Pulmonary artery endothelial cell (primary cell): Measurements from ENCODE around the gene ZNF200. TPM values are rescaled to one million over a fixed set of nuclear protein-coding genes. Genes with fewer than 3 reads are reported as not detected.
"Not testable (repeated sequence)": the region's sequence is repeated elsewhere in the genome, so short reads cannot be mapped to it uniquely, and the experiment has no call there.

Experiments
- DNase-seq: peaks from one replicate; pipeline ENCODE4 v3.0.0-alpha.2; 2011; ENCODE audit warnings: low read depth, low spot score
- total RNA-seq: library from RNA; depleted of rRNA; stranded (reverse); fragments of >200 nt; gene quantifications from 2 replicates; pipeline ENCODE4 v1.2.3, GENCODE V29; 2014

ZNF200 gene
- total RNA-seq, 1 donor from 2014 or later: 10.6 TPM

GRCh38 chr16:3198334-3199072 lies 36.5 kb downstream of the ZNF200 start:
- no peak for DNase-seq

DNA sequence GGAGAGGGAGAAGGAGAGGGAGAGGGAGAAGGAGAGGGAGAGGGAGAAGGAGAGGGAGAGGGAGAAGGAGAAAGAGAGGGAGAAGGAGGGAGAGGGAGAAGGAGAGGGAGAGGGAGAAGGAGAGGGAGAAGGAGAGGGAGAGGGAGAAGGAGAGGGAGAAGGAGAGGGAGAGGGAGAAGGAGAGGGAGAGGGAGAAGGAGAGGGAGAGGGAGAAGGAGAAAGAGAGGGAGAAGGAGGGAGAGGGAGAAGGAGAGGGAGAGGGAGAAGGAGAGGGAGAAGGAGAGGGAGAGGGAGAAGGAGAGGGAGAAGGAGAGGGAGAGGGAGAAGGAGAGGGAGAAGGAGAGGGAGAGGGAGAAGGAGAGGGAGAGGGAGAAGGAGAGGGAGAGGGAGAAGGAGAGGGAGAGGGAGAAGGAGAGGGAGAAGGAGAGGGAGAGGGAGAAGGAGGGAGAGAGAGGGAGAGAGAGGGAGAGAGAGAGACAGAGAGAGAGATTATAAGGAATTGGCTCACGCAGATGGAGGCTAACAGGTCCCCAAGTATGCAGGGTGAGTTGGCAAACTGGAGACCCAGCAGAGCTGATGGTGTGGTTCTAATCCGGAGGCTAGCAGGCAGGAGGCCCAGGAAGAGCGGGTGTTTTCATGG lies 37.1 kb downstream of the ZNF200 start:
- DNase-seq: not testable (repeated sequence)

DNA sequence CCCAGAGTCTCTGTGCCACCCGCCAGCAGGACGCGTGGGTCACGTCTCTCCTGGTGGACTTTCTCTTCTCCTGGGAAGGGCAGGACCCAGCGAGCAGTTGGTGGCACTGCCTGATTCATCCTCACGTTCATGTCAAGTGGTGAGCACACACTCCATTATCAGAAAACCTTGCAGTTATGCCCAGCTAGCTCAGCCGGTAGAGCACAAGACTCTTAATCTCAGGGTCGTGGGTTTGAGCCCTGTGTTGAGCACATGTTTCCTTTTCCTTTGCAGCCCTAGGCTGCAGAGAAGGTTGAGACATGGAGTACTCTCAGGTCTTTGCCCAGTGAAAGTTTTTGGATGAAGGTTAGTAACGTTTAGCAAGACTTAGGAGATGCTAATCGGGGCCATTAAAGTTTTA lies 39.0 kb downstream of the ZNF200 start:
- no peak for DNase-seq

DNA sequence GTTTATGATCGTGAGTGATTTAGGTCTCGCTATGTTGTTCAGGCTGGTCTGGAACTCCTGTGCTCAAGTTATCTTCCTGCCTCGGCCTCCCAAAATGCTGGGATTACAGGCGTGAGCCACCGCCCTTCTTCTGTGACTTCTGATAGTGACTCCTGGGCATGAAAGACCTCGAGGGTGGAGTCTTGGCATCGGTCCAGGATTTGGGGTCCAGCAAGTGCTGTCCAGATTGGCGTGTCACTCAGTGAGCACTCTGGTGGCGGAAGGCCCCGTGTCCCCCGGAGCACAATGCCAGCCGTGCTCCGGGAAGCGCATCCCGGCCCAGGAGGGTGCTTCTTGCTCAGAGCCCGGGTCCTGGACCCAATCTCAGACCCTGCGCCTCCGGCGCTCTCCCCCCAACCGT lies 40.2 kb downstream of the ZNF200 start:
- no peak for DNase-seq

DNA sequence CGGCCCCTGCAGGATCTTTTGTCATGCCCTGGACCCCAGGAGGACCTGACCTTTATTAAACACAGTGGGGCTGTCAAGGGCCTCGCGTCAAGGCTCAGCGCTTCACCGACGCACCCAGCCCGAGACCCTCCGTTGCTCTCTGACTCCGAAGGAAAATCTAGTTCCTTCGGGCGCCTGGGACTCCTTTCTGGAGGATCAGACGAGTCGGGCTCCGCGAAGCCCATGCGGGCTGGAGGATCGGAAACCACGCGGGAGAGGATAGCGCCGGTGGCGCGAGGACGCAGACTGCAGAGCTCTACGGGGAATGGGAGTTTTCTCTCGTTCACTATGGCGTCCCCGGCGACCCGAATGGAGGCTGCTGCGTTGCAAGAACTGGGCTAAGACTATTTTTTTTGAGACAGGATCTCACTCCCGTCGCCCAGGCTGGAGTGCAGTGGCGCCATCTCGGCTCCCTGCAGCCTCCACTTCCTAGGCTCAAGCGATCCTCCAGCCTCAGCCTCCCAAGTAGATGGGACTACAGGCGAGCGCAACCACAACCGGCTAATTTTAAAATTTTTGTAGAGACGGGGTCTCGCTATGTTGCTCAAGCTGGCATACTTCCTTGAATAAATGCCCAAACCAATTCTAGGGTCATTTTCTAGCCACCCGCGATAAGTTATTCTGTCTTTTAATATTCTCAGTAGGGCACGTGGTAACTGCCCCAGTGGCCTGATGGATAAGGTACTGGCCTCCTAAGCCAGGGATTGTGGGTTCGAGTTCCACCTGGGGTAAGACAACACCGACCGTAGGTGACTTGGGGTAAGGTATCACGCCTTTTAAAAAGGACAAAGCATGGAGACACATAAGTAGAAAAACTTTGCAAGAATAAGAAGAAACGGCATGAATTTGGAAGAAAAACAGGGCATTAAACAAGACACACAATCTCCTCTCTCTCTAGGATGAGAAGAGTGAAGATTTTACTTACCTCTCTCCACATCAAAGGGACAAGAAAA lies 41.4 kb downstream of the ZNF200 start:
- DNase-seq: no peak

DNA sequence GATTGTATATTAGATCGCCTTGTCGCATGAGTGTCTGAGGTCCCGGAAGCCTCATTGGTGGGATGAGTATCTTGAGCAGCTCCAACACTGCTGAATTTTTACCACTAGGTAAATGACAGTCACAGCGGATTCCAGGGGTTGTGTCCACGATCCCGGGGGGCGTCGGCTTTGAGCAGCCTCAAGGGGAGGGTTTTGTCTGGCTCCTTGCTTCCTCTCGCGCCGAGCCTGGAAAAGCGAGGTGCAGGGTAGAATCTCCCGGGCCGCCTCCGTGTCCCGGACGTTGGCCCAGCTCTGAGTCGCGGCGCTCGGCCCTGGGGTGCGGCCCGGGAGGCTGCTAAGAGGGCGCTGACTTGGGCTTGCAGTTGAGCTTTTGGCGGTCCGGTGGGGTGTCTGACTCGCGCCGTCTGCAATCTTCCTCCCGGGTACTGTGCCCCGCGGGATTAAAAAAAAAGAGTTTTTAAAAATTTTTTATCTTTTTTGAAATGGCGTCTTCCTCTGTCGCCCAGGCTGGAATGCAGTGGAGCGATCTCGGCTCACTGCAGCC lies 42.4 kb downstream of the ZNF200 start:
- DNase-seq: no peak

- no peak for DNase-seq
Measured at GRCh38 chr16:3190949-3191353, 44.0 kb downstream of the ZNF200 start.

- no peak for DNase-seq
Measured at GRCh38 chr16:3189869-3190268, 45.1 kb downstream of the ZNF200 start.

GRCh38 chr16:3188925-3189825 lies 45.8 kb downstream of the ZNF200 start:
- DNase-seq: no peak

- DNase-seq: no peak
Measured at GRCh38 chr16:3188675-3188924, 46.4 kb downstream of the ZNF200 start.

DNA sequence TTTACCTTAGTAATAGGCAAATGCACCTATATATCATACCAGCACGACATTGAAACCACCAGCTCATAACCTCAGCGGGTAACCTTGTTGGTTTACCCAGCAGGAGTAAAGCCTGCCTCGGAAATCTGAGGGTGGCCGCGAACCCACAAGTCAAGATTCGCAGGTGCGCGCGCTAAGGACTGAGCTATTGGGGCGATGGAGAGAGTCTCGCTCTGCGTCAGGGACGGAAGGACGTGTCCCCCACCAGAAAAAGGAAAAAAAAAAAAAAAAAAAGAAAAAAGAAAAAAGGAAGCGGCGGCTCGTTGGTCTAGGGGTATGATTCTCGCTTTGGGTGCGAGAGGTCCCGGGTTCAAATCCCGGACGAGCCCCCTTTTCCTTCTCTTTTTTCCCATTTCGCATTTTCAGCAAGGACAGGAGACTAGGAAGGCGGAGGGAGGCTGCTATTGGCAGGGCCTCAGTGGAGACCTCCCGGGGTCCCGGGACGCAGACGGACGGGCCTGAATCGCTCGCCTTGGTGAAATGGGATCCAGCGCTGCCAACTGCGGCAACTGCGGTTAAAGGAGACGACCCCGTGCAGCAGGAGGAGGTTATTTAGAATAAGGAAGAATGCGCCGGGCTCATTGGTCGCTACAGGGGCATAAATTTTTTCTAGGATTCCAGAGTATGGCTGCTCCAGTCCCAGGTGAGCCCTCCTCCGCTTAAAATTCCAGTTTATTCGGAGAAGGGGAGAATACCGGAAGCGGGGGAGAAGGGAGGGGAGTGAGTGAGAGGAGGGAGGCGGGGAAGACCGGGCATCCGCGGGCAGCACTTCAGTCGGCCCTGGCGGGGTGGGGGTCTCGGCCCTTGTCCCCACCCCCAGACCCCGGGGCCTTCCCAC lies 46.9 kb downstream of the ZNF200 start, which contains the start of gene OR1F1:
TSS of gene OR1F1 (plus strand) at position 407 of the 877 bp plus-strand sequence.
- DNase-seq: no peak

- no peak for DNase-seq
Measured at GRCh38 chr16:3186946-3187690, 47.8 kb downstream of the ZNF200 start.

GRCh38 chr16:3183445-3184139 lies 51.4 kb downstream of the ZNF200 start:
- DNase-seq: no peak

GRCh38 chr16:3182608-3183444 lies 52.1 kb downstream of the ZNF200 start:
- no peak for DNase-seq

GRCh38 chr16:3182293-3182607 lies 52.7 kb downstream of the ZNF200 start:
- DNase-seq: not testable (repeated sequence)

GRCh38 chr16:3180445-3180878 lies 54.5 kb downstream of the ZNF200 start:
- no peak for DNase-seq

DNA sequence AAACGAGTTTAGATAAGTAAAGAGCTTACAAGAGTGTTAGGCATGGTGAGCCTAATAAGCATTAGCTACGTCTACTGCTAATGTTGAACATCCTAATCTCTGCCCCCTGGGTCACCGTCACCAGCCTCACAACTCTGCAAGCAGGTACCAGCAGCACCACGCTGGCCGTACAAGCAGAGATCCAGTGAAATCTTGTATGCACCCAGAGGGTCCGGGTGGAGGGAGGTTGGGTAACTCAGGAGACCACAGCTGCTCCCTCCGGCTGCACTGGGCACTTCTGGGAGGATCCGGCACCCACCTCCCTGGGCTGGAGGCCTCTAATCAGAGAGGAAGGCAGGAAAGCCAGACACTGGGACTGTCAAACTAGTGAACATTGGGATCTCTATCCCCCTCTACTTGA lies 55.3 kb downstream of the ZNF200 start:
- no peak for DNase-seq
